ENCODE results near the gene COL21A1. TPM values are rescaled to one million over a fixed set of nuclear protein-coding genes. Genes with fewer than 3 reads are reported as not detected.

The COL21A1 gene
- total RNA-seq, 2 donors from 2014 or later: 4.8 to 13.3 TPM

DNA sequence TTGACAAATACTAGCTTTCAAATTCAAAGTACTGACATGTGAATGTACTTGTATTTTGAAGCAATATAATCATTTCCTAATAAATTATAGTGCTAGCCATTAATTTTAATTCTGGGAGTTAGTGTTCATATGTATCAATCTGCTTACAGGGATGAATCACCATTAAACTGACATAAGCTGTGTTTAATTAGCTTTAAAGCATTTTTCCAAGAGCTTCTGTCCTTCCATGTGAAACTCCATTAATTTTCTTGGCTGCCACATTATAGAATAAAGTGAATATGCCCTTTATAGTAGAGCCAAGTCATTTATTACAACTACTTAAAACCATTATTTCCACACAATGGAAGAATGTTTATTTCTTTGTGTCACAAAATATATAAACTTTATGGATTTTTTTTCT lies 150.8 kb downstream of the COL21A1 start:
- Histone ChIP-seq H3K4me3 (no peak overlapping the region), H3K4me1 (replicated peaks) (no peaks in the 10 kb centered on the region), H3K27ac (no peak overlapping the region), H3K36me3 (no peaks in the 10 kb centered on the region), H3K9me3 (no peaks in the 10 kb centered on the region), H3K27me3 (replicated peaks; ENCODE audit: insufficient read depth) (no peaks in the 10 kb centered on the region)
- TF ChIP-seq POLR2A (IDR thresholded peaks at IDR 0.05) (no peak), POLR2AphosphoS5 (IDR thresholded peaks at IDR 0.05) (no peak)
- TF ChIP-seq, protein P1, sequence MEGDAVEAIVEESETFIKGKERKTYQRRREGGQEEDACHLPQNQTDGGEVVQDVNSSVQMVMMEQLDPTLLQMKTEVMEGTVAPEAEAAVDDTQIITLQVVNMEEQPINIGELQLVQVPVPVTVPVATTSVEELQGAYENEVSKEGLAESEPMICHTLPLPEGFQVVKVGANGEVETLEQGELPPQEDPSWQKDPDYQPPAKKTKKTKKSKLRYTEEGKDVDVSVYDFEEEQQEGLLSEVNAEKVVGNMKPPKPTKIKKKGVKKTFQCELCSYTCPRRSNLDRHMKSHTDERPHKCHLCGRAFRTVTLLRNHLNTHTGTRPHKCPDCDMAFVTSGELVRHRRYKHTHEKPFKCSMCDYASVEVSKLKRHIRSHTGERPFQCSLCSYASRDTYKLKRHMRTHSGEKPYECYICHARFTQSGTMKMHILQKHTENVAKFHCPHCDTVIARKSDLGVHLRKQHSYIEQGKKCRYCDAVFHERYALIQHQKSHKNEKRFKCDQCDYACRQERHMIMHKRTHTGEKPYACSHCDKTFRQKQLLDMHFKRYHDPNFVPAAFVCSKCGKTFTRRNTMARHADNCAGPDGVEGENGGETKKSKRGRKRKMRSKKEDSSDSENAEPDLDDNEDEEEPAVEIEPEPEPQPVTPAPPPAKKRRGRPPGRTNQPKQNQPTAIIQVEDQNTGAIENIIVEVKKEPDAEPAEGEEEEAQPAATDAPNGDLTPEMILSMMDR (IDR thresholded peaks at IDR 0.05): no peak
- no peak for DNase-seq (ENCODE audit: low spot score)
- intact Hi-C loops (cut with DNase I): no loop called here

DNA sequence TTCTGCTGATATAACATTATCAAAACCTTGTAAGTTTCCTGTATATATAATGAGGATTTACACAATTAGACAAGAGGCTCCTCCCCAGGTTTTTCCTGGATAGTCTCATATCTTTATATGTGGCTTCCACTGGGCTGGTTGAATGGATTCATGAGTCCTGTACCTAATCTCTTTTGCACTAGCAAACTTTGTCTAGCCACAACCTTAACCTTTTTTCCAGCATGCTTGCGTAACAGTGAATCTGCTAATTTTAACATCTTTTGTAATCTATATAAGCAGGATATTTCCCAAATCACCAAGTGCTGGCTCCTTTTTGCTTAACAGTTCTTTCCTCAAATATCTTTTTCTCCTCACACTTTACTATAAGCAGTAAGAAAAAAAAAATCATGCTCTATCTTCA lies 153.6 kb downstream of the COL21A1 start:
- no peak overlapping the region for H3K4me3 ChIP-seq
- TF ChIP-seq POLR2A (IDR thresholded peaks at IDR 0.05) (no peak), POLR2AphosphoS5 (IDR thresholded peaks at IDR 0.05) (no peak)
- TF ChIP-seq, protein P1 (IDR thresholded peaks at IDR 0.05): no peak
- no peaks in the 10 kb centered on the region for H3K27me3 ChIP-seq (replicated peaks; ENCODE audit: insufficient read depth)
- intact Hi-C loops (cut with DNase I): no loop called here
- H3K9me3 ChIP-seq: no peaks in the 10 kb centered on the region
- 93% methylated on average over 1 of the region's 1 CpG for WGBS
- H3K4me1 ChIP-seq (replicated peaks): no peaks in the 10 kb centered on the region
- H3K36me3 ChIP-seq: no peaks in the 10 kb centered on the region
- no peak overlapping the region for H3K27ac ChIP-seq
- no peak for DNase-seq (ENCODE audit: low spot score)

DNA sequence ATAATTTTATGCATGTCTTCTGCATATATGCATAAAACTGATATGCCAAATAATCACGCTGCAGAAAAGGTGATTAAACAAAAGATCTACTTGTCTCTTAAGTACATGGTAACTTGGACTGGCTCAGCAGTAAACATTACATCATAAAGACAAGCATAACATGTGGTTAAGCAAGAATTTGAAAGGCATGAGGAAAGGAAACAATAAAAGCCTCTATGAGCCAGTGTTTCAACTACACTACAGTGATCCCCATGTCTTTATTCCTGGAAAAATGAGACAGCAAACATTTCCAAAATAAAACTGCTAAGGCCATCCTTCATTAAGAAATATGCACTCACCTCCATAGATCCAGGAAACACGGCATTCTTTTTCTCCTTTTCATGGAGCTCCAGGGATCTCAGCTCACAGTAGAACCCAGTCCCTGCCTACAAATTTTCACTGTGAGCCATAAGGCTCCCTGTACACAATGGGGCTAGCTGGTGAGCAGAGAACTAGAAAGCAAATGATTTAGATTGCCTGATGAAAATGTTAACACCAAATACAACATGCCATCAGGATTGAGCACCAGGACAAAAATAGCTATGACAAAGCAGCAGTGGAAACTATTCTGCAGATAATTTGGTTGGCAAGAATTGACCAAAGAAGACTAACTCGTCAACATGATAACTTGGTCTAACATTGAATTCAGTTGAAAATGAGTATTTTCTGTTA lies 156.1 kb downstream of the COL21A1 start:
- Histone ChIP-seq H3K4me3 (no peak overlapping the region), H3K36me3 (no peaks in the 10 kb centered on the region), H3K27me3 (replicated peaks; ENCODE audit: insufficient read depth) (no peaks in the 10 kb centered on the region), H3K27ac (no peak overlapping the region), H3K4me1 (replicated peaks) (no peaks in the 10 kb centered on the region), H3K9me3 (no peaks in the 10 kb centered on the region)
- intact Hi-C loops (cut with DNase I): no loop called here
- 52% methylated on average over 3 of the region's 3 CpGs for WGBS
- peak; percentile 30 for TF ChIP-seq POLR2AphosphoS5 (IDR thresholded peaks at IDR 0.05)
- TF ChIP-seq POLR2A (IDR thresholded peaks at IDR 0.05): no peak
- TF ChIP-seq, protein P1 (IDR thresholded peaks at IDR 0.05): no peak
- no peak for DNase-seq (ENCODE audit: low spot score)

DNA sequence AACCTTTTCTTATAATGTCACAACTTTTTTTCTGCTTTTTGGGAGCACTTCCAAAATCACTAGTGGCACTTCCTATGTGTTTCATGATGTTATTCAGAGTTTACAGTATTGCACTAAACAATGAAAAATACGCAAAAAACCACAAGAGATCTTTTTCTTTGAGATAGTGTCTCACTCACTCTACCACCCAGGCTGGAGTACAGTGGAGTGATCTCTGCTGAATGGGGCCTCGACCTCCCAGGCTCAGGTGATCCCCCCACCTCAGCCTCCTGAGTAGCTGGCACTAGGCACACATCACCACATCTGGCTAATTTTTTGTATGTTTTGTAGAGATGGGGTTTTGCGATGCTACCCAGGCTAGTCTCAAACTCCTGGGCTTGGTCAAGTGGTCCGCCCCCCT lies 158.7 kb downstream of the COL21A1 start:
- DNase-seq (ENCODE audit: low spot score): no peak
- 68% methylated on average over 4 of the region's 4 CpGs for WGBS
- H3K36me3 ChIP-seq: no peaks in the 10 kb centered on the region
- H3K4me1 ChIP-seq (replicated peaks): no peaks in the 10 kb centered on the region
- H3K9me3 ChIP-seq: no peaks in the 10 kb centered on the region
- intact Hi-C loops (cut with DNase I): no loop called here
- no peak overlapping the region for H3K4me3 ChIP-seq
- TF ChIP-seq POLR2A (IDR thresholded peaks at IDR 0.05): no peak
- TF ChIP-seq, protein P1 (IDR thresholded peaks at IDR 0.05): no peak
- no peak for TF ChIP-seq POLR2AphosphoS5 (IDR thresholded peaks at IDR 0.05)
- no peaks in the 10 kb centered on the region for H3K27me3 ChIP-seq (replicated peaks; ENCODE audit: insufficient read depth)
- no peak overlapping the region for H3K27ac ChIP-seq

DNA sequence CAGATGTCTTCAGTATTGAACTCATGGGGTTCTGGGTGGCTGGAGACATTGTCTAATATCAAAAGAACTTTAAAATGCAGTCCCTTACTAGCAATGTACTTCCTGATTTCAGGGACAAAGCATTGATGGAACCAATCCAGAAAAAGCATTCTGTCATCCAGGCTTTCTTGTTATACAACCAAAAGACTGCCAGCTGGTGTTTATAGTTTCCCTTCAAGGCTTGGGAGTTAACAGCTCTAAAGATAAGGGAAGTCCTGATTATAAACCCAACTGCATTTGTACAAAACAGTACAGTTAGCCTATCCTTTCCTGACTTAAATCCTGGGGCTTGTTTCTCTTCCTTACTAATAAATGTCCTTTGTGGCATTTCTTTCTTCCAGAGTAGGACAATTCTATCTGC lies 160.0 kb downstream of the COL21A1 start:
- no peaks in the 10 kb centered on the region for H3K36me3 ChIP-seq
- TF ChIP-seq, protein P1 (IDR thresholded peaks at IDR 0.05): no peak
- TF ChIP-seq POLR2AphosphoS5 (IDR thresholded peaks at IDR 0.05) (no peak), POLR2A (IDR thresholded peaks at IDR 0.05) (no peak)
- no peak for DNase-seq (ENCODE audit: low spot score)
- intact Hi-C loops (cut with DNase I): no loop called here
- no peaks in the 10 kb centered on the region for H3K4me1 ChIP-seq (replicated peaks)
- H3K27me3 ChIP-seq (replicated peaks; ENCODE audit: insufficient read depth): no peaks in the 10 kb centered on the region
- H3K9me3 ChIP-seq: no peaks in the 10 kb centered on the region
- H3K4me3 ChIP-seq: no peak overlapping the region
- H3K27ac ChIP-seq: no peak overlapping the region
